H1 (cell line): ENCODE results near the gene OPHN1. TPM values are rescaled to one million over a fixed set of nuclear protein-coding genes. Genes with fewer than 3 reads are reported as not detected.

Experiments
- BRCA1 ChIP-seq: IDR thresholded peaks from 2 replicates; pipeline ENCODE4 v1.6.1; 2012; ENCODE audit warnings: low read depth, low read length, improper control_type of control experiment
- CBX8 ChIP-seq: fragments of 300-800, 300-1000 bp; sonication (generic); IDR thresholded peaks from 2 replicates; pipeline ENCODE4 v1.7.1; 2016; ENCODE audit warnings: low read depth, low read length, borderline replicate concordance
- CHD1 ChIP-seq: IDR thresholded peaks from 2 replicates; pipeline ENCODE4 v1.6.1; 2012; ENCODE audit warnings: low read depth, low read length, improper control_type of control experiment
- RNF2 ChIP-seq: fragments of 200-900, 300-1000 bp; sonication (generic); IDR thresholded peaks from 2 replicates; pipeline ENCODE4 v1.7.1; 2016; ENCODE audit warnings: borderline replicate concordance, low read depth, mild to moderate bottlenecking, antibody characterized with exemption, low read length; ENCODE audit not compliant: poor library complexity, severe bottlenecking; ENCODE audit errors: missing control alignments
- SRF ChIP-seq: IDR thresholded peaks from 2 replicates; pipeline ENCODE4 v1.6.1; 2011; ENCODE audit warnings: mild to moderate bottlenecking, low read depth, low read length, moderate library complexity
- SUZ12 ChIP-seq: fragments of 200-600 bp; sonication (generic); IDR thresholded peaks from 2 replicates; pipeline ENCODE4 v1.6.1; 2012; ENCODE audit warnings: mild to moderate bottlenecking, inconsistent platforms, low read length, moderate library complexity, mixed read lengths
- YY1 ChIP-seq: IDR thresholded peaks from 2 replicates; pipeline ENCODE4 v1.6.1; 2011; ENCODE audit warnings: low read depth, mild to moderate bottlenecking, low read length
- polyA plus RNA-seq, 7 experiments: library from polyadenylated mRNA; depleted of rRNA in 3 of 7; stranded (reverse) in 5 of 7; unstranded in 2 of 7; fragments of >200 nt in 5 of 7; fragments of 200-250 nt in 2 of 7; gene quantifications; 1 replicate in 5 of 7; 2 replicates in 1 of 7; 4 replicates in 1 of 7; pipeline versions ENCODE4 v1.2.1 to v1.2.3, GENCODE V29; 2011 to 2013; ENCODE audit warnings: missing spikeins in 2 of 7, mixed read lengths in 2 of 7
- total RNA-seq: library from RNA; stranded (reverse); fragmentation: NEBNext Ultra II Directional; extraction: Animal tissue kit (Norgen Biotek cat#: 25700); gene quantifications from 2 replicates; pipeline ENCODE4 v1.2.1, GENCODE V29; 2021
- TF ChIP-seq, protein P1 (sequence below), 3 experiments: IDR thresholded peaks; 1 replicate in 2 of 3; 2 replicates in 1 of 3; pipeline versions ENCODE4 v1.5.1 to v1.6.1; 2011; ENCODE audit warnings: low read length in 3 of 3, mild to moderate bottlenecking in 3 of 3, inconsistent platforms in 2 of 3, low read depth in 1 of 3, moderate library complexity in 1 of 3; ENCODE audit not compliant: insufficient read depth in 1 of 3; ENCODE audit errors: control extremely low read depth in 1 of 3
- TF ChIP-seq, protein P2 (sequence below): fragments of 300-600 bp; sonication (generic); IDR thresholded peaks from 2 replicates; pipeline ENCODE4 v1.7.1; 2012; ENCODE audit warnings: low read length, moderate library complexity, mild to moderate bottlenecking, inconsistent platforms; ENCODE audit not compliant: insufficient replicate concordance

Gene OPHN1
- total and polyA plus RNA-seq, 2 of the 8 experiments (the other 6 are each of a cell fraction or from before 2014, with no cell fraction given): 1.2 to 3.5 TPM

DNA sequence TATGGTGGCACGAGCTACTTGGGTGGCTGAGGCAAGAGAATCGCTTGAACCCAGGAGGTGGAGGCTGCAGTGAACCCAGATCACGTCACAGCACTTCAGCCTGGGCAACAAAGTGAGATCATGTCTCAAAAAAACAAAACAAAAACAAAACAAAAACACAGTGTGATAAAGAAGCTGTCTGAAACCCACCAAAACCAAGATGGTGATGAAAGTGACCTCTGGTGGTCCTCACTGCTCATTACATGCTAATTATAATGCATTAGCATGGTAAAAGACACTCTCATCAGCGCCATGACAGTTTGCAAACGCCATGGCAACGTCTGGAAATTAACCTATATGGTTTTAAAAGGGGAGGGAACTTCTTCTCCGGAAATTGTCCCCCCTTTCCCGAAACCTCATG is 29.4 kb upstream of the OPHN1 start (continued):
- TF ChIP-seq, protein P1, sequence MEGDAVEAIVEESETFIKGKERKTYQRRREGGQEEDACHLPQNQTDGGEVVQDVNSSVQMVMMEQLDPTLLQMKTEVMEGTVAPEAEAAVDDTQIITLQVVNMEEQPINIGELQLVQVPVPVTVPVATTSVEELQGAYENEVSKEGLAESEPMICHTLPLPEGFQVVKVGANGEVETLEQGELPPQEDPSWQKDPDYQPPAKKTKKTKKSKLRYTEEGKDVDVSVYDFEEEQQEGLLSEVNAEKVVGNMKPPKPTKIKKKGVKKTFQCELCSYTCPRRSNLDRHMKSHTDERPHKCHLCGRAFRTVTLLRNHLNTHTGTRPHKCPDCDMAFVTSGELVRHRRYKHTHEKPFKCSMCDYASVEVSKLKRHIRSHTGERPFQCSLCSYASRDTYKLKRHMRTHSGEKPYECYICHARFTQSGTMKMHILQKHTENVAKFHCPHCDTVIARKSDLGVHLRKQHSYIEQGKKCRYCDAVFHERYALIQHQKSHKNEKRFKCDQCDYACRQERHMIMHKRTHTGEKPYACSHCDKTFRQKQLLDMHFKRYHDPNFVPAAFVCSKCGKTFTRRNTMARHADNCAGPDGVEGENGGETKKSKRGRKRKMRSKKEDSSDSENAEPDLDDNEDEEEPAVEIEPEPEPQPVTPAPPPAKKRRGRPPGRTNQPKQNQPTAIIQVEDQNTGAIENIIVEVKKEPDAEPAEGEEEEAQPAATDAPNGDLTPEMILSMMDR (IDR thresholded peaks at IDR 0.05; ENCODE audit: control extremely low read depth in 1 of 3, insufficient read depth in 1 of 3, low read depth in 1 of 3, low read length in 3 of 3): peak in 2 of 3 experiments; percentile 47 to 65; a peak in 2 of 4 replicates
- TF ChIP-seq SRF: no peak
- TF ChIP-seq YY1: peak; percentile 86
- no peak for TF ChIP-seq CHD1
- TF ChIP-seq, protein P2, sequence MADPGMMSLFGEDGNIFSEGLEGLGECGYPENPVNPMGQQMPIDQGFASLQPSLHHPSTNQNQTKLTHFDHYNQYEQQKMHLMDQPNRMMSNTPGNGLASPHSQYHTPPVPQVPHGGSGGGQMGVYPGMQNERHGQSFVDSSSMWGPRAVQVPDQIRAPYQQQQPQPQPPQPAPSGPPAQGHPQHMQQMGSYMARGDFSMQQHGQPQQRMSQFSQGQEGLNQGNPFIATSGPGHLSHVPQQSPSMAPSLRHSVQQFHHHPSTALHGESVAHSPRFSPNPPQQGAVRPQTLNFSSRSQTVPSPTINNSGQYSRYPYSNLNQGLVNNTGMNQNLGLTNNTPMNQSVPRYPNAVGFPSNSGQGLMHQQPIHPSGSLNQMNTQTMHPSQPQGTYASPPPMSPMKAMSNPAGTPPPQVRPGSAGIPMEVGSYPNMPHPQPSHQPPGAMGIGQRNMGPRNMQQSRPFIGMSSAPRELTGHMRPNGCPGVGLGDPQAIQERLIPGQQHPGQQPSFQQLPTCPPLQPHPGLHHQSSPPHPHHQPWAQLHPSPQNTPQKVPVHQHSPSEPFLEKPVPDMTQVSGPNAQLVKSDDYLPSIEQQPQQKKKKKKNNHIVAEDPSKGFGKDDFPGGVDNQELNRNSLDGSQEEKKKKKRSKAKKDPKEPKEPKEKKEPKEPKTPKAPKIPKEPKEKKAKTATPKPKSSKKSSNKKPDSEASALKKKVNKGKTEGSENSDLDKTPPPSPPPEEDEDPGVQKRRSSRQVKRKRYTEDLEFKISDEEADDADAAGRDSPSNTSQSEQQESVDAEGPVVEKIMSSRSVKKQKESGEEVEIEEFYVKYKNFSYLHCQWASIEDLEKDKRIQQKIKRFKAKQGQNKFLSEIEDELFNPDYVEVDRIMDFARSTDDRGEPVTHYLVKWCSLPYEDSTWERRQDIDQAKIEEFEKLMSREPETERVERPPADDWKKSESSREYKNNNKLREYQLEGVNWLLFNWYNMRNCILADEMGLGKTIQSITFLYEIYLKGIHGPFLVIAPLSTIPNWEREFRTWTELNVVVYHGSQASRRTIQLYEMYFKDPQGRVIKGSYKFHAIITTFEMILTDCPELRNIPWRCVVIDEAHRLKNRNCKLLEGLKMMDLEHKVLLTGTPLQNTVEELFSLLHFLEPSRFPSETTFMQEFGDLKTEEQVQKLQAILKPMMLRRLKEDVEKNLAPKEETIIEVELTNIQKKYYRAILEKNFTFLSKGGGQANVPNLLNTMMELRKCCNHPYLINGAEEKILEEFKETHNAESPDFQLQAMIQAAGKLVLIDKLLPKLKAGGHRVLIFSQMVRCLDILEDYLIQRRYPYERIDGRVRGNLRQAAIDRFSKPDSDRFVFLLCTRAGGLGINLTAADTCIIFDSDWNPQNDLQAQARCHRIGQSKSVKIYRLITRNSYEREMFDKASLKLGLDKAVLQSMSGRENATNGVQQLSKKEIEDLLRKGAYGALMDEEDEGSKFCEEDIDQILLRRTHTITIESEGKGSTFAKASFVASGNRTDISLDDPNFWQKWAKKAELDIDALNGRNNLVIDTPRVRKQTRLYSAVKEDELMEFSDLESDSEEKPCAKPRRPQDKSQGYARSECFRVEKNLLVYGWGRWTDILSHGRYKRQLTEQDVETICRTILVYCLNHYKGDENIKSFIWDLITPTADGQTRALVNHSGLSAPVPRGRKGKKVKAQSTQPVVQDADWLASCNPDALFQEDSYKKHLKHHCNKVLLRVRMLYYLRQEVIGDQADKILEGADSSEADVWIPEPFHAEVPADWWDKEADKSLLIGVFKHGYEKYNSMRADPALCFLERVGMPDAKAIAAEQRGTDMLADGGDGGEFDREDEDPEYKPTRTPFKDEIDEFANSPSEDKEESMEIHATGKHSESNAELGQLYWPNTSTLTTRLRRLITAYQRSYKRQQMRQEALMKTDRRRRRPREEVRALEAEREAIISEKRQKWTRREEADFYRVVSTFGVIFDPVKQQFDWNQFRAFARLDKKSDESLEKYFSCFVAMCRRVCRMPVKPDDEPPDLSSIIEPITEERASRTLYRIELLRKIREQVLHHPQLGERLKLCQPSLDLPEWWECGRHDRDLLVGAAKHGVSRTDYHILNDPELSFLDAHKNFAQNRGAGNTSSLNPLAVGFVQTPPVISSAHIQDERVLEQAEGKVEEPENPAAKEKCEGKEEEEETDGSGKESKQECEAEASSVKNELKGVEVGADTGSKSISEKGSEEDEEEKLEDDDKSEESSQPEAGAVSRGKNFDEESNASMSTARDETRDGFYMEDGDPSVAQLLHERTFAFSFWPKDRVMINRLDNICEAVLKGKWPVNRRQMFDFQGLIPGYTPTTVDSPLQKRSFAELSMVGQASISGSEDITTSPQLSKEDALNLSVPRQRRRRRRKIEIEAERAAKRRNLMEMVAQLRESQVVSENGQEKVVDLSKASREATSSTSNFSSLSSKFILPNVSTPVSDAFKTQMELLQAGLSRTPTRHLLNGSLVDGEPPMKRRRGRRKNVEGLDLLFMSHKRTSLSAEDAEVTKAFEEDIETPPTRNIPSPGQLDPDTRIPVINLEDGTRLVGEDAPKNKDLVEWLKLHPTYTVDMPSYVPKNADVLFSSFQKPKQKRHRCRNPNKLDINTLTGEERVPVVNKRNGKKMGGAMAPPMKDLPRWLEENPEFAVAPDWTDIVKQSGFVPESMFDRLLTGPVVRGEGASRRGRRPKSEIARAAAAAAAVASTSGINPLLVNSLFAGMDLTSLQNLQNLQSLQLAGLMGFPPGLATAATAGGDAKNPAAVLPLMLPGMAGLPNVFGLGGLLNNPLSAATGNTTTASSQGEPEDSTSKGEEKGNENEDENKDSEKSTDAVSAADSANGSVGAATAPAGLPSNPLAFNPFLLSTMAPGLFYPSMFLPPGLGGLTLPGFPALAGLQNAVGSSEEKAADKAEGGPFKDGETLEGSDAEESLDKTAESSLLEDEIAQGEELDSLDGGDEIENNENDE: no peak
- TF ChIP-seq CBX8: no peak
- TF ChIP-seq RNF2: no peak
- TF ChIP-seq SUZ12: no peak
- TF ChIP-seq BRCA1: no peak
